Femur (tissue), 1 donor: ENCODE data around the gene LRRC15.

Source experiments
- DNase-seq: peaks from one replicate; pipeline ENCODE4 v3.0.0-alpha.2; 2017

Gene LRRC15

DNA sequence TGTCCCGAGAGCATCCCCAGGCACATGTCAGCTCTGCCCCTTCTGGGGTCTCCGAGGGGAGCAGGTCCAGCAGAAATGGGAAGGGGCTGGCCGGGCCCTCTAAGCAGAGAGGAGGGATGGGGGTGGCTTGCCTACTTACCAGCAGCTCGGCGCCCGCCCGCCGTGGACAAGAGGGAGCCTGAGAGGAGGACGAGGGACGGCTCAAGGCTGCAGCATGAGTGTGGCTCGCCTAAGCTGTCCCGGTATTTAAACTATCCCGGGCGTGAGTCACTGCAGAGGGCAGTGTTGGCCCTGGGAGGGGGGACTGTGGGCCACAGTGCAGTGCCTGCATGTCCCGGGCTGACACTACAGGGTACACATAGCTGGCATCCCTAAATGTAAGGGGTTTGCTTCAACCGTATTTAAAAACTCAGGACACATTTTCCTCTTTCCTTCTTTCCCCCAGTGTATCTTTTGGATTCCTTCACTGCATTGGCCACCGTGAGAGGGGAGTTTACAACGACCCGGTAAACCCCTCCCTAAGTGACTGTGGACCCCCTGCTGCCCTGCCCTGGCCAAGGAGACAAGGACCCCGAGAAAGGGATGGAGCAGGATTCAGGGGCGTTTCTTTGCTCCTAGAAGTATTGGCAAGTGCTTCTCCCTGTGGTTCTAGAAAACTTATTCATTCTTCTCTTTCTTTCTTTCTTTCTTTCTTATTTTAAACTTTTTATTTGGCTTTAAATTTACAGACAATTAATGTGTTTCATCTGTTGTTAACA lies at the start of gene LRRC15:
LRRC15 (minus strand) TSS at position 222 of the 758 bp plus-strand sequence. CDS start 8,700 bp downstream, outside the sequence.
- peak; percentile 60 for DNase-seq

DNA sequence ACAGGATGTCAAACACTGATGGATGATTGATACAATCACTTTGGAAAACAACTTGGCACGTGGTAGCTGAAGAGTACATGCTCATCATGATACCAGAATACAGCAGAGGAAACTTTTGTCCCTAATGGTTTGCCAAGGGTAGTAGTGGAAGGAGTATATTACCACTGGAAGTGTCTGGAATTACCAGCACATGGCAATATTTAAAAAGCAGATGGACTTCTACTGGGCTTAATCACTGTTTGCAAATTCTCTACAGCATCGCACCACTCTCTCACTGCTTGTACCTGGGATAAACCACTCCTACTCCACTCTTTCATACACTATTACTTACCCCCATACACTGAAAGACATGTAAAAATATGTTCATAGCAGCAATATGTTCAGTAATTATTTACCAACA lies 49.1 kb upstream of the LRRC15 start:
- DNase-seq, result no peak

DNA sequence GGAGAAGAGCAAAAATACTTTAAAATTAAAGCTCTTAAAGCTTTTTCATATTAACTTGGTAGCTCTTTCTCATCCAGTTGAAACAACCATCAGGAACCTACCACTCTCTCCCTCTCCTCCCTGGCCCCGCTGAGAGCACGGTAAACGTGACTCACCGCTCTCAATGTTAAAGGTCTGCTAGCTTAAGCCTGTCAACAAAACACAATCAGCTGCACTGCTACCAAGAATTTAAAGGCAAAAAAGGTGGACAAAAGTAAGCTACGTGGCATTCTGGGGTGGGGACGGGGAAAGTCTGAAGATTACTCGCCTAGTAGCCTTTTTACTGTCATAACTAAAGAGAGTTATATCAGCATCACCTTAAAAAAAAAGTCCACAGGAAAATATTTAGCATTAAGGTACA lies 37.9 kb upstream of the LRRC15 start:
- no peak for DNase-seq

DNA sequence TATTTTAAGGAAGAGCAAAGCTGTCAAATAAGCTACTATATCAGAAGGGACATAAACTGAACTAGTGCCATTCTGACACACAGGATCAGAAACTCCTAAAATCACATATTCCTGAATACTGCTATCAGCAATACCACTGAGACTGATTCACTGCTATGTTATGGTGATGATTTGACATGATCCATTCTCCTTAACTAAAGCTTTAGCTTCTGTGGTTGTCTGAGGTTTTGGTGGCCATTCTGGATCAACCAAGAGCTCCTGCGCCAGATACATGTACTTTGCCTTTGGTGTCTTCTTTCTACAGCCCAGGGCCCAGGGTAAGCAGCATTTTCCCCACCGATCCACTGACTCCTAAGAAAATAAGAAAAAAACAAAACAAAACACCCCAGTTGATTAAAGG lies 36.2 kb upstream of the LRRC15 start:
- DNase-seq, result no peak

DNA sequence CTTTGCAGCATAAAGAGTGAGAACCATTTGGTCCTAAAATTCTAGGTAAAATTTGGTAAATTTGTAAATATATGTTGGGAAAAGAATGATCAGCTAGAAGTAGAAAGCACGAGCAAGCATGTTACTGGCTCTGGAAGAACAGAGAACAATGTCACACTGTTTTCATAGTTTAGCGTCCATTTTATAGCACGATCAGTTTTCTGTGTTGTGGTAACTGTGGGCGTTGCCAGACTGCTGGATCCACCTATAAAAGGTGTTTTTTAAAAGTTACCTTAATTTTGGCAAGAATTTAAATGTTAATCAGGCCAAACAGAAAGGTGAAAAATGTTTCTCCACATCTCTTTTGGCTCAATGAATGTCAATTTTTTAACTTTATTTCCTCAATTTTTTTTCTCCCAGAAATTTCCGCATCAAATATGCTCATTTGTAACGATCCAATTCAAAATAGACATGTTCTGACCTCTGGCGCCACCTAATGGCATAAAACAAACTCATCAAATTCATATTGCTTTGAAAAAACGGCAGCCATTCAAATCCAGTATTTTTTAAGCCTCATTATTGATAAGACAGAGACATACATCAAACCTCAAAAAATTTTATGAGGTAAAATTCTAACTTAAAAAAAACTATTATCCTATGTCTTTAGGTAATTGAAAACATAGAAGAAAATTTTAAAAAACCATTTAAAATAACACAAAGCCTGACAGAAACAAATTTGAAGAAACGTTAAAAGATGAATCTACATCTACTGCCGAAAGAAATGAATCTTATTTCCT lies 35.0 kb upstream of the LRRC15 start:
- no peak for DNase-seq

DNA sequence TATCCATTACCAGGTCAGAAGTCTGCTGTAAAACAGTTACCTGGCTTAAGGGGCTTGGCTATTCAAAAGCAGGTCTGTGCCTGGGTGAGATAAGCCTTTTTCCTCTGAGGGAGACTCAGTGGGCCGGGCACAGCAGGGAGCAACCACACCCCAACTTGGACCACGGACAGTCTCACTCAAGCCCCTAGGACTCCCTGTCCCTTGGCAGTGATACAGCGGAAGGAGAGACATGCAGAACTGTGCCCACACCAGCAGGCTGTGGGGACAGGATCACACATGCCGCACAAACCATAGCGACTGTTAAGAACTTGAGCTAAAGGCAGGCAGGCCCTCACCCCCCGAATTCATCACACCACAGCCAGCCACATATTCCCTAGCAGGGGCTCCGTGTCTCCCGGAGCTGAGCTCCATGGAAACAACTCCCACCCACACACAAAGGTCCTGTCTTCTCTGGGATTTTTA lies 32.4 kb upstream of the LRRC15 start:
- DNase-seq, result no peak

DNA sequence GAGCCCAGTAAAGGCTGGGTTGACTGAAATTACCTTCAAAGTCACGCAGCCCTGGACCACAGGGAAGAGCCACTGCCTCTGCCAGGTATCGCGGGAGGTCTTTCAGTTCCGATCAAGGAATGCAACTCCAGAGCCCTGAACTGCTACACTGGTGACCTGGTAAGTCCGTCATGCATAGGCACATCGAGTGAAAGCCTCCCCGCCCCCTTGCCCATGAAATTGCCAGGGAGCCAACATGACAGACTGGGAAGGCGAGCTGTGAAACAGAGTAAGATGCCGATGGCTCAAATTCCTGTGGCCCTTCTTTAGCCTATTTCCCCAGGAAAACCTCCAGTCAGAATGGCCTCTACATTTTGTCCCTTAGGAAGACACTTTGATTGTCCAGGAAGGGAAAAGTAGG lies 31.8 kb upstream of the LRRC15 start:
- no peak for DNase-seq

DNA sequence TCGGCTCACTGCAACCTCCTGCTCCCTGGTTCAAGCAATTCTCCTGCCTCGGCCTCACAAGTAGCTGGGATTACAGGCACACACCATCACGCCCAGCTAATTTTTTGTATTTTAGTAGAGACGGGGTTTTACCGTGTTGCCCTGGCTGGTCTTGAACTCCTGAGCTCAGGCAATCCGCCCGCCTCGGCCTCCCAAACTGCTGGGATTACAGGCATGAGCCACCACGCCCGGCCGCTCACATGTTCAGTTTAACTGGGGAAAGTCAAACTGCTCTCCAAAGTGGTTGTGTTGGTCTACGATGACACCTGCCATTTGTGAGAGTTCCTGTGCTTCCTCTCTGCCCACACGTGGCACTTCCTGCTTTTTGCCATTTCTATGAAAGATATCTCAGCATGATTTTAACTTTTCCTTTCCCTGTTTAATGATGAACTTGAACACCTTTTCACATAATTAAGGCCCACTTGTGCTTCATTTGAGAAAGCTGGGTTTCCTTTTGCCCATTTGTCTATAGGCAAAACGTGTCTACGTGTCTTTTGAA lies 30.4 kb upstream of the LRRC15 start:
- no peak for DNase-seq

DNA sequence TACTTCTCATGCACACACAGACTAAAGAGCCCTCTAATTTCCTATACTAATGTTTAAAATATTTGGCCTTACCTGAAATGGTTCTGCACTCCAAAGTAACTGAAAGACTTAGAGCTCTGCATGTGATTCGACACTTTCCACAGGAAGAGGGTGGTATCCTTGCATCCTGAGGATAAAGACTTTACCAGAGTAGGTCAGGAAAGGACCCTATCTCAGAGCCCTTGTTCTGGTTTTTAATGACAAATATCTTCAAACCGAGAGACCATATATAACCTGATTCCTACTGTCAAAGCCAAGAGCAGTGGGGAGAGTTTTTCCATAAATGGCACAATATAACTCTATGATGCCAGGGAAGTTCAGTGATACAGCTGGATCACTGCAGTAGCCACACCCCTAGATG lies 29.6 kb upstream of the LRRC15 start, which contains the start of gene GP5:
GP5 (minus strand) TSS at position 101 of the 400 bp plus-strand sequence. CDS start 984 bp downstream, outside the sequence.
- DNase-seq, result no peak

DNA sequence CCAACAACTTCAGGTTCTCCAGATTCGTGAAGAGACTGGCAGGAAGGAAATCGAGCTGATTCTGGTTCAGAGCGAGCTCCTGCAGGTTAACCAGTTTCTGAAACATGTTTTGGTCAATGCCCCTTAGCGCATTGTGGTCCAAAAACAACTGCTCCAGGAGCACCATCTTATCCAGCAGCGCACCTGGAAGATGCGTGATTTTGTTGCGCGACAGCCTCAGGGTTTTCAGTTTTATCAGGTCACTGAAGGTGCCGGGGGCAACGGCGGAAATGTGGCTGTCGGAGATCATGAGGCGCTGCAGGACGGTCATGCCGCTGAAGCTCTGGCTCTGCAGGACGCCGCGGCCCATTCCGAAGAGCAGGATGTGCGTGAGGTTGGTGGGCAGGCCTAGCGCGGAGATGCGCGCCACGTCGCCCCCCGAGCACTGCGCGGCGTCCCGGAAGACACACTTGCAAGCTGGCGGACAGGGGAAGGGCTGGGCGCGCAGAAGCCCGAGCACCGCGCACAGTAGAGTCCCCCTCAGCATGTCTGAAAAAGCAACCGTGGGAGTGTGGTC lies 28.3 kb upstream of the LRRC15 start:
- peak; percentile 46 for DNase-seq

DNA sequence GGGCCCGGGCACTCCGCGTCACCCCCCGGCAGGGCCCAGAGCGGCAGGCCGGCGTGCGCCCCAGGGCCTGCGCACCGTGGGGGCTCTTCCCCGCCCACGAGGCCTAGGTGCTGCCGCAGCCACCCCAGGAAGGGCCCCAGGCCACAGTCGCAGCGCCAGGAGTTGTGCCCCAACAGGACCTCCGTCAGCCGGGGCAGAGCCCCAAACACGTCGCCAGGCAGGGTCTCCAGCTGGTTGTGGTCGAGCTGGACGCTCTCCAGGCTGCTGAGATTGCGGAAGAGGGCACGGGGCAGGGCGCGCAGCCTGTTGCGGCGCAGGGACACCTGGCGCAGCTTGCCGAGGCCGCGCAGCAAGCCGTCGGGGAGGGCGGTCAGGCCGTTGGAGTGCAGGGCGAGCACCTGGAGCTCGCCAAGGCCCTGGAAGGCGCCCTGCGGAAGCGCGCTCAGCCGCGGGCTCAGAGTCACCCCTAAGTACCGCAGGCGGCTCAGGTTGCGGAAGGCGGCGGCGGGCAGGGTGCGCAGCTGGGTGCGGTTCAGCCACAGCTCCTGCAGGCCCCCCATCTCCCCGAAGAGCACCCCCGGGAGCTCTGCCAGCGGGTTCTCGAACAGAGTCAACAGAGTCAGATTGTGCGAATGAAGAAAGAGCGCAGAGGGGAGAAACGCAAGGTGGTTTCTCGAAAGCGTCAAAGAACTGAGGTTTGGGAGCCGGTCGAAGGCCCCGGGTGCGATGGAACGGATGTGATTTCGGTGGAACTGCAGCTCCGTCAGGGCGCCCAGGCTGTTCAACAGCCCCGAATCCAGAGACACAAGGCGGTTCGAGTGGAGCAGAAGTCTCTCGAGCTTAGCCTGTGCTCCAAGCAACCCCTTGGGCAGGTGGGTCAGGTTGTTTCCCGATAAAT lies 27.6 kb upstream of the LRRC15 start:
- no peak for DNase-seq

DNA sequence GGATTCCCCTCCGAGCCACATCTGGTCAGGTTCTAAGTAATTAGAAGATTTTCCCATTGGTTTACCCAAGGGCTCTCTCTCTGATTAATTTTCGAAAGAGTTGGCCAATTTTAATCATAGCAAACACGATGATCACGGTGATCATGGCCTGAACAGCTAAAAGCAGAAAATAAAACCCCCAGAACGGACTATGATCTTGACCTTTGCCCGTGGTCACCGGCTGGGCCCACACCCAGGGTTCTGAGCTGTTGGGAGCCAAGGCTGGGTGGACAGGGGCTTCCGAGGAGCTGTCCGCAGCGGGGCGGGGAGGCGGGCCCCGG lies 27.0 kb upstream of the LRRC15 start:
- no peak for DNase-seq

DNA sequence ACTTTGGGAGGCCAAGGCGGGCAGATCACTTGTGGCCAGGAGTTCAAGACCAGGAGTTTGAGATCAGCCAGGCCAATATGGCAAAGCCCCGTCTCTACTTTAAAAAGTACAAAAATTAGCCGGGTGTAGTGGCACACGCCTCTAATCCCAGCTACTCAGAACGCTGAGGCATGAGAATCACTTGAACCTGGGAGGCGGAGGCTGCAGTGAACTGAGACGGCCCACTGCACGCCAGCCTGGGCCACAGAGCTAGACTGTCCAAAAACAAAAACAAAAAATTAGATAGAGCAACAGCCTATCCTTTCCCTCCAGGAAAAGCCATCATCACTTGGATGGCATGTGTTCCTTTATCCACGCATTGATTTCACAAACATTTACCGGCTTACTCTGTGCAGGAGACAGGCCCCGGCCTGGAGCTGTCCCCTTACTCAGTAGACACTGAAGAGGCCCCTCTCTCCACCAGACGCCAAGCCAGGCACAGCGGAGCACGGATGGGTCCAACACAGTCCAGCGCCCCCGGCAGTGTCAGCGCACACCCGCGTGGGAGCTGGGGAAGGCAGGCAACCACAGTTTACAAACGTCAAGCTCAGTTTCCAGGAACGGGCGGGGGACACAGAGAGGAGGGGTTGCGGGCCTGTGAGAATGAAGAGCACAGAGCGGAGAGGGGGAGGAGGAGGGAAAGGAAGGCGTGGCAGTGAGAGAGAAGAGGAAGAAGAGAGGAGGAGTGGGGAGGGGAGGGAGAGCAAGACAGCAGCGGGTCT lies 26.4 kb upstream of the LRRC15 start:
- DNase-seq, result peak; percentile 81

DNA sequence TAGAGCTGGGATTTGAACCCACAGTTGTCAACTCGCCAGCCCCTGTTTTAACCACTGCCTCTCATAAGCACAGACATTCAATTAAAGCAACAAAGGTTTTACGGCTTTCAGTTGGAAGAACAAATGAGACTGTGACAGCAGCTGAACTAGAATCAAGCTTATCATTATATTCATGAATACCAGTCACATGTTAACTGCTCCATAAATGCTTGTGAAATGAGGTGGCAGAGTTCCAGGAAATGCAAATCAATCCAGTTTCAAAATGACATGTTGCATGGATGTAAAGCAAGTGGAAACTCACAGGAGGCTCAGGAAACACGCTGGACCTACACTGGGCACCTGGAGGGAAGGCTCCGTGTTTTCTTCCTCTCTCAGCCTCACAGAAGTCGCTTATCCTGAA lies 25.7 kb upstream of the LRRC15 start:
- DNase-seq, result no peak

DNA sequence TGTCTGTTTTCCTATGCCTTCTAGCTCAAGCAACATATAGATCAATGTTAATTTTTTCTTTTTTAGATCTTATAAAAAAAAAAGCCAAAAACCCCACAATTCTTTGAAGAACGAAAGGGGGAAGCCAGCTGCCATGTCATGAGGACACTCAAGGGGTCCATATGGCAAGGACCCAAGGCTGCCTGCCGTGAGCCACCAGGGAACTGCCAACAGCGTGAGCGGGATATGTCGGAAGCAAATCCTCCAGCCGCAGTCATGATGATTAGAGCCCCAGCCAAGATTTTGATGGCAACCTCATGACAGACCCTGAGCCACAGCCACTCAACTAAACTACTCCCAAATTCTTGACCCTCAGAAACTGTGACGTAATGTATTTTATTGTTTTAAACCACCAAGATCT lies 23.0 kb upstream of the LRRC15 start:
- DNase-seq, result no peak

DNA sequence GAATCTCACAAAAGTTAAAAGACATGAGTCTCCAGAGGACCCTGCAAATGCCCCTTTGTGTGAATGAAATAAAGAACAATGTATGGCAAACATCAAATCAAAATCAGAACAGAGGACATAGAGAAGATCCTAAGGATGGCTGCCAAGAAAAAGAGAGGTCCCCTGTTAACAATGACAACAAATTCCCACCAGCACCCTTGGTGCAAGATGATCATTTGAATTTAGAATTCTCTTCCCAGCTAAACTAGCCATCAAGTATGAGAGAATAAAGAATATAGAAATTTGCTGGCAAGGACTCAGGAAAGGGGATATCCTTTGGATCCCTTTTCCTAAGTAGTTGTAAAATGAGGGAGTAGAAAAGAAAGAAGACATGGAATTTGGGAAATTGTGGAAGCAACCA lies 21.3 kb upstream of the LRRC15 start:
- DNase-seq, result no peak

DNA sequence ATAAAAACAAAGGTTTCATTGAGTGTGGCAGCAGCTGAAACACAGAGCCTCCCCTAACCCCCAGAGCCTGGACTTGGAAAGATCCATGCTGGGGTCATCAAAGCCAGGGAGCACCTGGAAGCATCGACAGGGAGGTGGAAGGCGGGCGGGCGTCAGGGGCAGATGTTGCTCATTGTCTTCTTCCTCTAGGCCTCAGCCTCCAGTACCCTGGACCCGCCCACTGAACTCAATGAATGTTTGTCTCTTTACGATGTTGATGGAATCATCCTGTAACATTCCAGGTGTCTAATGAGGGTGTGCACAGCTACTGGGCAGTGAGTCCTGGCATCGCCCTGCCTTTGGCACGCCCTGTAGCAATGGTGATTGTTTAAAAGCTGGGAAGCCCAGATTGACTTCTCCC lies 19.7 kb upstream of the LRRC15 start:
- DNase-seq, result no peak

DNA sequence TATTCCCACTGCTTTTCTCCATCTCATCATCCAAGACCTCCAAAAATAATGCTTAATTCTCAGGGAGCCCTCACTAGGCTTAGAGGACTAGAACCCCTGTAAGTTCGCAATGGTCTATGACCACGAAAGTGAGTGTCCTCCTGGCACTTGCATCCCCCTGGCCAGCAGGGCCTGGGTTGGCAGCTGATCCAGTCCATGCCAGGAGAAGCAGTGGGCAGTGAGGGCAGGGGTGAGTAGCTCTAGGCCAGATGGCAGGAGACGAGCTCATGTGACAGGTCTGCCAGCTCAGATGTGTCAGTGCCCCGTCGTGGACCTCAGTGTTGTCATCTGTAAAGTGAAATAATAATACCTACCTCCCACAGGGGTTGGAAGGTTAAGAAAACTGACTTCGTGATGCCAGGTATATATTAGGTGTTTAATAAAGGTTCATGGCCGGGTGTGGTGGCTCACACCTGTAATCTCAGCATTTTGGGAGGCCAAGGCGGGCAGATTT lies 18.4 kb upstream of the LRRC15 start:
- DNase-seq, result no peak

DNA sequence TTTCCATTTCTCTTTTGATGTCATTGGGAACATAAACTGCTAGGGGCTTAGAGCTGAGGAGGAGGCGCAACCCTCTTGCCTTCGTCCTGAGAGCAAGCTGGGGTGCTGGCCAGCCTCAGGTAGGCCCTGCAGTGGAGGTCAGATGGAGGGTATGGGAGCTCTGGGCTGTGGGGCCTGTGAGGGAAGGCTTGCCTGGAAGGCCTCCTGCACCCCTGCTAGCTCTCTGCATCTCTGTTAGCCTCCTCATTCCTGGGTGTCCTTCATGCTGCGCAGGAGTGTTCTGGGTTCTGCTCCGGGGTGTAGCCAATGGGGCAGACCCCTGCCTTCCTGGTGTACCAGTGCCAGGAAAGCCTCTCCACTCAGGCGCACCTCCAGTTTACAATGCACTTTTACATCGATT lies 17.7 kb upstream of the LRRC15 start:
- no peak for DNase-seq

DNA sequence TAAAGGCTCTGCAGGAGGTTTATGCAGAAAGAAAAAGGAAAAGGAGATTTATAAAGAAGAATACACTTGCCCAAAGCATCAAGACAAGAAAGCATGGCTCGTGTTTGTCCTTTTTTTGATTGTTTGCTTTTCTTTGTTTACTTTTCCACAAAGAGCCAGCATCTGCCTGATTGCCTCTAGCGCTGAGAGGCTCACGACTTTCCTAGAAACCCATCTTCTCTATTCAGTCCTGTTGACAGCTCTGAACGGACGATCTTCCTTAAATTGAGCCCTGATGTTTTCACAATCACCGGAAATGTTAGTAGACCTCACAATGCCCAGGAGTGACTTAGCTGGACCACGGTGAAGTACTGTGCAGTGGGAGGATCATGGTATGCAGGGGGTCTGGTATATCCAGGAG lies 17.1 kb upstream of the LRRC15 start:
- peak; percentile 4 for DNase-seq

DNA sequence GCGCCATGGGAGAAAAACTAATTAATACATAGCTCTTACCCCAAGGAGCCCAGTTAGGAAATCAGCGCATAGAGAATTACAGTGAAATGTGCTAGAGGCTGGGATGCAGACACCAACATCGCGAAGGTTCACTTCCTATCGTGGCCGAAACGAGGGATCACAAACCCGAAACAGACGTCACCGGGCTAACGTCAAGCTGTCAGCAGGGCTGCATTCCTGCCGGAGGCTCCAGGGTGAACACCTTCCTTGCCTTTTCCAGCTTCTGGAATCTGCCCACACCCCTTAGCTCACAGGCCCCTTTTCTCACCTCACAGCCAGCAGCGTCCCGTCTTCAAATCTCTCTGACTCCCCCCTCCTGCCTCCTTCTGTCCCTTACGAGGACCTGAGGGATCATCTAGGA lies 16.5 kb upstream of the LRRC15 start:
- DNase-seq, result peak; percentile 13

DNA sequence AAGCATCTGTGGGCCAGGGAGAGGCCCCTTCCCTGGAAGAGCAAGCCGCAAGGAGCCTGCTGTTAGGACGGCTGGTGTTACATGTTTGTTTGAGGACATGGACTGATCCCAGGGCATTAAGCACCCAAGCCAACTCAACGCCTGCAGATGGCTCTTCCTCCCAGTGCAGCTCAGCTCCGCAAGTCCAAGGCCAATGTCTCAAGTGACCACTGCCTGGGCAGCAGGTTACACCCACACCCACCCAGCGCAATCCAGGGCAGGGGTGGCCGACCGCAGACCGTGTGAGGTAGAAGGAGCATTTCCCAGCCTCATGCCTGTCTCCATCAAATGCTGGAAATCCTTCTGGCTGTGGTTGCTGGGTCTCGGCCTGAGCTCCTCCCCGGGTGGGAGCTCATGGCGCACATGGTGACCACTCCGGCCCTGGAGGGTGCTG lies 15.0 kb upstream of the LRRC15 start:
- DNase-seq, result peak; percentile 10
